ENCODE results near the gene CASP10.

The CASP10 gene

DNA sequence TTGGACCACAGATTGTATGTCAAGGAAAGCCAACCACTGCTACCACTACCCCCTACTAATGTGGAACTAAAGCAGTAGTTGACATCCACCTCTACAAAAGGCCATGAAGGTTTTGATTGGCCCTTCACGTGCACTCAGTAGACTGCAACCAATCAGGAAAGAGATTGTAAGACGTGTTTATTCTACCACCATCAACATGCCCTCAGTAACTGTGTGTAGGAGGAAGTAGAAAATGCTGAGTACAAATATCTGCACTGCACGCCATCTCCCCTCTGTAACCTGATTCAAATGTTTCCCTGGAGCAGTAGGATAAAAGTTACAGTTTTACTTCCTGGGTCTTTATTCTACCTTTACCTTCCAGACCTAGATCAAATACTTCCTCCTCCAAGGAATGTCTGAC is 2.9 kb upstream of the CASP10 start:
- no peak for TF ChIP-seq Cebpa-rat (IDR thresholded peaks at IDR 0.05)
- Histone ChIP-seq H3K36me3 (no peaks in the 10 kb centered on the region), H3K4me3 (no peak overlapping the region), H3K27ac (peak overlapping the region in 1 of 11 experiments; percentile 38; a peak in 1 of 22 replicates), H3K4me1 (peaks cover 21 to 29% (median 26%) of the 10 kb centered on the region in 10 experiments), H3K4me2 (peak overlapping the region in 2 of 11 experiments; percentile 28 to 46; a peak in 3 of 22 replicates), H3K27me3 (peaks cover 0 to 22% (median 14%) of the 10 kb centered on the region in 11 experiments; a peak in 20 of 22 replicates), H3K9me3 (replicated peaks in 1 of 11) (peaks cover 17 to 30% (median 27%) of the 10 kb centered on the region in 11 experiments; a peak in 21 of 22 replicates), H3K9ac (no peak overlapping the region), H4K20me1 (no peaks in the 10 kb centered on the region; a peak in 1 of 22 replicates)

DNA sequence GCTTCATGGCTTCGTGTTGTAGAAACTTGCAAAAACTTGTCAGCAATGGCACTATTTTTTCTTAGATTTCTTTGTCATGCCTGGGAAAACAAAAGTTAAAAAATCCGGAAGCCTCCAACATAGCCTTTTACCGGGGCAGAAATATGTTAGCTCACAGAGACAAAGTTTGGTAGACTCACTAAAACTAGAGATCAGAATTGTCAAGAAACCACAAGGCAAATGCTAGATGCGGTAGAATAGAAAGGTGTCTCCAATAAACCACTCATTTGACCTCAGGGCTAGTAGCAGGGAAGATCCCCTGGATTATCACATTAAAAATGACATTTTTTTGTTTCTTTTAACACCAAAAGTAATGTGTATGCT is 405 bp downstream of the CASP10 start:
- H3K4me3 ChIP-seq = peak overlapping the region; percentile 61 to 73 (median 65)
- peaks cover 12 to 29% (median 24%) of the 10 kb centered on the region in 11 experiments; a peak in 21 of 22 replicates for H3K9me3 ChIP-seq (replicated peaks in 1 of 11)
- peak overlapping the region; percentile 64 to 97 (median 84) for H3K4me2 ChIP-seq
- H3K9ac ChIP-seq = peak overlapping the region; percentile 67 to 81 (median 77)
- TF ChIP-seq Cebpa-rat (IDR thresholded peaks at IDR 0.05) = no peak
- peak overlapping the region; percentile 38 to 75 (median 72); a peak in 21 of 22 replicates for H3K27ac ChIP-seq
- H3K27me3 ChIP-seq = peaks cover 0 to 42% (median 29%) of the 10 kb centered on the region in 11 experiments; a peak in 20 of 22 replicates
- H4K20me1 ChIP-seq = peaks cover 0 to 11% (median 0%) of the 10 kb centered on the region in 11 experiments; a peak in 2 of 22 replicates
- H3K36me3 ChIP-seq = peaks cover 8 to 27% (median 21%) of the 10 kb centered on the region in 11 experiments; a peak in 21 of 22 replicates
- peaks cover 31 to 52% (median 41%) of the 10 kb centered on the region in 10 experiments for H3K4me1 ChIP-seq

DNA sequence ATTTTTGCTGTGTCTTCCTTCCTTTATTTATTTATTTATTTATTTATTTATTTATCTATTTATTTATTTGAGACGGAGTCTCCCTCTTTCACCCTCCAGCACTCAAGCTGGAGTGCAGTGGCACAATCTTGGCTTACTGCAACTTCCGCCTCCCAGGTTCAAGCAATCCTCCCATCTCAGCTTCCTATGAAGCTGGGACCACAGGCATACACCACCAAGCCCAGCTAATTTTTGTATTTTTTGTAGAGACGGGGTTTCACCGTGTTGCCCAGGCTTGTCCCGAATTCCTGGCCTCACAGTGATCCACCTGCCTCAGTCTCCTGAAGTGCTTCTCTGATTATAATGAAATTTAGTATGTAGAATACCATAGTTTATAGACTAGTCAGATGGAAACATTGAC is 894 bp downstream of the CASP10 start:
- peak overlapping the region; percentile 64 to 97 (median 84) for H3K4me2 ChIP-seq
- H3K4me1 ChIP-seq = peaks cover 31 to 52% (median 41%) of the 10 kb centered on the region in 10 experiments

DNA sequence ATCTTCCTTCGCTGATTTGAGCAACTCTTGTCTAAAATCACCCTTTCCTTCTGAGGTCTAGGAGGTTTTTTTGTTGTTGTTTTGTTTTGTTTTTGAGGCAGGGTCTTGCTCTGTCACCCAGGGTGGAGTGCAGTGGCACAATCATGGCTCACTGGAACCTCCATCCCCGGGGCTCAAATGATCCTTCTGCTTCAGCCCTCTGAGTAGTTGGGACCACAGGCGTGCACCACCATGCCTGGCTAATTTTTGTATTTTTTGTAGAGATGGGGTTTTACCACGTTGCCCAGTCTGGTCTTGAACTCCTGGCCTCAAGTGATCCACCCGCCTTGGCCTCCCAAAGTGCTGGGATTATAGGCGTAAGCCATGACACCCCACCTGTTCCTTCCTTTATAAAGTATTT is 1.3 kb downstream of the CASP10 start:
- peaks cover 0 to 11% (median 0%) of the 10 kb centered on the region in 11 experiments; a peak in 2 of 22 replicates for H4K20me1 ChIP-seq
- peak overlapping the region; percentile 64 to 97 (median 84) for H3K4me2 ChIP-seq
- peaks cover 12 to 36% (median 28%) of the 10 kb centered on the region in 11 experiments; a peak in 21 of 22 replicates for H3K36me3 ChIP-seq
- peaks cover 31 to 52% (median 41%) of the 10 kb centered on the region in 10 experiments for H3K4me1 ChIP-seq
- peak overlapping the region; percentile 44 to 81 (median 77) for H3K9ac ChIP-seq
- H3K27ac ChIP-seq = peak overlapping the region in 10 of 11 experiments; percentile 46 to 75 (median 72); a peak in 15 of 22 replicates
- H3K9me3 ChIP-seq (replicated peaks in 1 of 11) = peaks cover 2 to 26% (median 19%) of the 10 kb centered on the region in 11 experiments; a peak in 21 of 22 replicates
- H3K27me3 ChIP-seq = peaks cover 0 to 42% (median 29%) of the 10 kb centered on the region in 11 experiments; a peak in 20 of 22 replicates
- H3K4me3 ChIP-seq = peak overlapping the region; percentile 61 to 73 (median 65)

More for the DNA sequence above, 894 bp downstream of the CASP10 start:
- Histone ChIP-seq H3K27me3 (peaks cover 0 to 42% (median 29%) of the 10 kb centered on the region in 11 experiments; a peak in 20 of 22 replicates), H4K20me1 (peaks cover 0 to 11% (median 0%) of the 10 kb centered on the region in 11 experiments; a peak in 2 of 22 replicates), H3K36me3 (peaks cover 12 to 32% (median 25%) of the 10 kb centered on the region in 11 experiments; a peak in 21 of 22 replicates), H3K27ac (peak overlapping the region; percentile 38 to 75 (median 72); a peak in 19 of 22 replicates), H3K4me3 (peak overlapping the region; percentile 61 to 73 (median 65)), H3K9ac (peak overlapping the region; percentile 67 to 81 (median 77)), H3K9me3 (replicated peaks in 1 of 11) (peaks cover 7 to 29% (median 23%) of the 10 kb centered on the region in 11 experiments; a peak in 21 of 22 replicates)

DNA sequence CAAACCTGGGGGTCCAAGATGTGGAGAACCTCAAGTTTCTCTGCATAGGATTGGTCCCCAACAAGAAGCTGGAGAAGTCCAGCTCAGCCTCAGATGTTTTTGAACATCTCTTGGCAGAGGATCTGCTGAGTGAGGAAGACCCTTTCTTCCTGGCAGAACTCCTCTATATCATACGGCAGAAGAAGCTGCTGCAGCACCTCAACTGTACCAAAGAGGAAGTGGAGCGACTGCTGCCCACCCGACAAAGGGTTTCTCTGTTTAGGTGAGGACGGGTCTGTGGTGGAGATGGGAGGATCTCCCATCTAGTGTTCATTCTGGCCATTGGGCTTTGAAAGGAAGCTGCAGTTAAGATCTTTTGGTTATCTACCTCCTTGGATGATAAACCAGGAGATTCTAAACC is 2.9 kb downstream of the CASP10 start:
- peak overlapping the region in 3 of 11 experiments; percentile 7 to 11 (median 10); a peak in 1 of 22 replicates for H3K27ac ChIP-seq
- H3K4me2 ChIP-seq = peak overlapping the region; percentile 64 to 97 (median 84)
- peaks cover 0 to 11% (median 0%) of the 10 kb centered on the region in 11 experiments; a peak in 2 of 22 replicates for H4K20me1 ChIP-seq
- peaks cover 12 to 49% (median 37%) of the 10 kb centered on the region in 11 experiments; a peak in 21 of 22 replicates for H3K36me3 ChIP-seq
- peaks cover 0 to 14% (median 8%) of the 10 kb centered on the region in 11 experiments; a peak in 12 of 22 replicates for H3K9me3 ChIP-seq (replicated peaks in 1 of 11)
- H3K27me3 ChIP-seq = peaks cover 0 to 42% (median 29%) of the 10 kb centered on the region in 11 experiments; a peak in 20 of 22 replicates
- TF ChIP-seq Cebpa-rat (IDR thresholded peaks at IDR 0.05) = no peak
- H3K4me3 ChIP-seq = peak overlapping the region in 7 of 10 experiments; percentile 36 to 73 (median 69); a peak in 5 of 20 replicates
- peaks cover 32 to 55% (median 51%) of the 10 kb centered on the region in 10 experiments for H3K4me1 ChIP-seq
- peak overlapping the region in 7 of 11 experiments; percentile 7 to 81 (median 42); a peak in 3 of 22 replicates for H3K9ac ChIP-seq

DNA sequence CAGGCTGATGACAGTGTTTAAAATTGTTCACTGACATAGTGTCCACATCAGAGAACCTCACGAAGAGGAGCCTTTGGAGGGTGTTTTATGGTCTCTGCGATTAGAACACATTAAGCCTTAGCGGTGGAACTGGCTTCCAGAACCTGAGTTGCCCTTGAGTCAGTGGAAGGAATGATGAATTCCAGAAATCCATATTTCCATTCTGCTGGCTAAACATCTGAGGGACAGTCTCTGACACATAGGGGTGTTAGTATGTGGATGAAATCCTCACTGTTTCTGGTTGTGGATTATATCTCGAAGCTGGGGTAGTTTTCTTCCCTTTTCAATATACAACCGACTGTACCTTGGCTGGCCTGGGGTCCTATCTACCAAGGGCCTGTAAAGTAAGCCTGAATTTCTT is 4.0 kb downstream of the CASP10 start:
- peaks cover 0 to 11% (median 0%) of the 10 kb centered on the region in 11 experiments; a peak in 2 of 22 replicates for H4K20me1 ChIP-seq
- peaks cover 0 to 42% (median 29%) of the 10 kb centered on the region in 11 experiments; a peak in 20 of 22 replicates for H3K27me3 ChIP-seq
- peaks cover 0 to 14% (median 8%) of the 10 kb centered on the region in 11 experiments; a peak in 12 of 22 replicates for H3K9me3 ChIP-seq (replicated peaks in 1 of 11)
- H3K4me1 ChIP-seq = peaks cover 44 to 66% (median 62%) of the 10 kb centered on the region in 10 experiments
- no peak overlapping the region for H3K4me3 ChIP-seq
- peak overlapping the region in 3 of 11 experiments; percentile 2 to 21 (median 12); a peak in 4 of 22 replicates for H3K4me2 ChIP-seq
- no peak overlapping the region for H3K9ac ChIP-seq
- no peak overlapping the region for H3K27ac ChIP-seq
- peaks cover 12 to 49% (median 37%) of the 10 kb centered on the region in 11 experiments; a peak in 21 of 22 replicates for H3K36me3 ChIP-seq
- TF ChIP-seq Cebpa-rat (IDR thresholded peaks at IDR 0.05) = no peak

DNA sequence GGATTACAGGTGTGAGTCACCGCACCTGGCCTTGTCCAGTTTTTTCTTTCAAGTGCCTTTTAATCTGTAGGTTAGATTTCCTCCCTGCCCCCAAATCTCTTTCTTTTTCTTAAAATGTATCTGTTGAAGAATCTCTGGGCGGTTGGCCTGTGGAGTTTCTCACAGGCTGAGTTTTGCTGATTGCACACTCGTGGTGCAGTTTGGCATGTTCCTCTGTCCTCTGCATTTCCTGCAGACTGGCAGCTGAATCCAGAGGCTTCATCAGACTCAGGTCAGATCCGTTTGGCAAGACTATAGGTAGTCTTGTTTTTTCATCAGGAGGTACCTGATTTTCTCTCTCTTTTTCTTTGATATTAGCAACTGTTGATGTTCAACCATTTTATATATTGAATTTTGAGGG is 5.5 kb downstream of the CASP10 start:
- Histone ChIP-seq H3K27ac (no peak overlapping the region), H3K36me3 (peaks cover 12 to 58% (median 43%) of the 10 kb centered on the region in 11 experiments; a peak in 21 of 22 replicates), H3K4me2 (no peak overlapping the region), H3K9ac (no peak overlapping the region), H4K20me1 (peaks cover 0 to 11% (median 0%) of the 10 kb centered on the region in 11 experiments; a peak in 2 of 22 replicates), H3K4me3 (no peak overlapping the region), H3K4me1 (peaks cover 53 to 70% (median 66%) of the 10 kb centered on the region in 10 experiments), H3K9me3 (replicated peaks in 1 of 11) (peaks cover 0 to 14% (median 8%) of the 10 kb centered on the region in 11 experiments; a peak in 12 of 22 replicates), H3K27me3 (peaks cover 0 to 36% (median 28%) of the 10 kb centered on the region in 11 experiments; a peak in 20 of 22 replicates)
- TF ChIP-seq Cebpa-rat (IDR thresholded peaks at IDR 0.05) = no peak

DNA sequence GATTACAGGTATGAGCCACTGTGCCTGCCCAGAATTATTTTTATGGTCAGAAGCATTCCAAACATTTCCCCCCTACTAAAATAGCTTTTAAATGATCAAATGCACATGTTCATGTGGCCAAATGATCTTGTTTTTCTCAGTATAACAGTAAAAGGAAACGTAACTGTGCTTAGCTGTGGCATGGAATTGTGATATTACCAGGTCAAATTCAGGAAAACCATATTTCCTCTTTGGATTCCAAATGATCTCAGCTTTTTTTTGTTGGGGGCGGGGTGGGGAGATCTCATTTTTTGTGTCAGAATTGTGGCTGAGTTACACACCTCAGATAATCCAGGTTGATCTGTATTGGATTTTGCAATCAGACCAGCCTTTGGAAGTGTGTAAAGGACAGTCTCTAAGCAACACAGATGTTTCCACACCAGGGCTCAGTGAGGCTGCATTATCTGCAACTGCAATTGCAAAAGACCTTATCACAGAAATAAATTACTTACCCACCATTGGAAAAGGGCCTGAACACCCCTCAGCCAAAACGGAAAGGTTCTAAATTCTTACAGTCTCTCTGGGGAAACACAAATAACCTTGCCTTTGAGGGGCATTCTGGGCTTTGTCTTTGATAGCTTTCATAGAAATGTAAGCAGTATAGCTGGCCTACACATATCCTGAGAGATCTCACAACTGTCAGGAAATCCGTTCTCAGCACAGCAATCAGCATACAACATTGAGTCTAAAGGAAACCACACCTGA is 8.4 kb downstream of the CASP10 start:
- Histone ChIP-seq H4K20me1 (peaks cover 0 to 2% (median 0%) of the 10 kb centered on the region in 11 experiments; a peak in 2 of 22 replicates), H3K36me3 (peaks cover 20 to 70% (median 51%) of the 10 kb centered on the region in 11 experiments), H3K27ac (peak overlapping the region in 9 of 11 experiments; percentile 46 to 84 (median 75); a peak in 18 of 22 replicates), H3K27me3 (peaks cover 0 to 8% (median 1%) of the 10 kb centered on the region in 11 experiments; a peak in 9 of 22 replicates), H3K9ac (peak overlapping the region in 10 of 11 experiments; percentile 28 to 72 (median 58); a peak in 18 of 22 replicates), H3K4me3 (peak overlapping the region in 1 of 10 experiments; percentile 18; a peak in 2 of 20 replicates), H3K4me2 (peak overlapping the region; percentile 55 to 79 (median 74)), H3K4me1 (peaks cover 51 to 74% (median 60%) of the 10 kb centered on the region in 10 experiments), H3K9me3 (replicated peaks in 1 of 11) (peaks cover 0 to 16% (median 8%) of the 10 kb centered on the region in 11 experiments; a peak in 14 of 22 replicates)
- TF ChIP-seq Cebpa-rat (IDR thresholded peaks at IDR 0.05) = peak in 8 of 11 experiments; percentile 51 to 96 (median 82); a peak in 15 of 22 replicates

All from BLaER1 treated with 17β-estradiol and CSF1 and Interleukin-3, amounts not matched to agents 10 nM and 100 nM (cell line).